NCI-H526 (cell line): ENCODE measurements around the gene GPR89B.
"Not testable (repeated sequence)": the region's sequence is repeated elsewhere in the genome, so short reads cannot be mapped to it uniquely, and the experiment has no call there.

Source experiments
- DNase-seq, 2 experiments: peaks; one replicate each; lab custom pipeline; 2025; lab: John Stamatoyannopoulos, UW

The GPR89B gene

DNA sequence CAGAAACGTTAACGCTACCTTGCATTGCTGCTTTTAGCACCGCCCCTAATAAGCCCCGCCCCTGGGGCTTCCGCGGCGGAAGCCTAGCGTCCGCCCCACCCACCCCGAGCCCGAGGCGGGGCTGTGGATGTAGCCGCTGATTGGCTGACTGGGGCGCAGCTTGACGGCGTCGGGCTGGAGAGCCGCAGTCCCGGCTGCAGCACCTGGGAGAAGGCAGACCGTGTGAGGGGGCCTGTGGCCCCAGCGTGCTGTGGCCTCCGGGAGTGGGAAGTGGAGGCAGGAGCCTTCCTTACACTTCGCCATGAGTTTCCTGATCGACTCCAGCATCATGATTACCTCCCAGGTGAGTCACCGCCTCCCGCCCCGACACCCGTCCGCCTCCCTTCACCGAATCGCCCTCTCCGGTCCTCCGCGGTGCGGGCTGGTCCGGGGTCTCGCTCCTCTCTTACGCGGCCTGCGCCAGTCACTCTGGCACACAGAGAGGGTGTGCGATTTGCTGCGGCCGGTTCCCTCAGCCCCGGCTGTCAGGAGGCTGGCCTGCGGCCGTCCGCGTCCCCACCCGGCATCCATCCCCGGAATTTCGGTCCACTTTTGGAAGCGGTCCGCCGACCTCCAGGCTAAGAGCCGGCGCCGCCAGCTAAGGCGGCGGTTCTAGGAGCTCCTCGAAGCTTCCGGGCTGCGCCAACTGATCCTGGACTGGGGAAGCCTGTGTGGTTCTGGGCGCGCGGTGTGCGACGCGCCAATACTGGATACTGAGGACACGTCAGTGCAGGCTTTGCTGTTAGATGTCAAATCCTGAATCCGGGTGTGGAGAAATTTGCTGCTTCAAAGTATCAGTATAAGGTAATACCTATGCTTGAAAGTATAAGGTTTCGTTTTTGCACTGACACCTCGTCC, at the start of gene GPR89B:
GPR89B (plus strand) TSS at position 185 of the 897 bp plus-strand sequence; CDS start at position 302, 117 bp downstream.
- peak; percentile 95 to 99 for DNase-seq

DNA sequence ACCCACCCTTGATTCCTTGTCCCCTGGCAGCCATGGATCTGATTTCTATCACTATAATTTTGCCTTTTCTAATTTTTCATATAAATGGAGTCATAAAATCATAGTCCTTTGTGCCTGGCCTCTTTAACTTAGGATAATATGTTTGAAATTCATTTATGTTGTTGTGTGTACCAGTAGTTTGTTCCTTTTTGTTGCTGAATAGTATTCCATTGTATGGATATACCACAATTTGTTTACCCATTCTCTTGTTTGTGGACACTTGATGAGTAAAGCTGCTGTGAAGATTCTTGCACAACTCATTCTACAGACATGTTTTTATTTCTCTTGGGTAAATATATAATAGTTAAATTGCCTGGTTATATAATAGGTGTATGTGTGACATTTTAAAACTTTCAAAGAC, 48.3 kb upstream of the GPR89B start:
- DNase-seq = no peak

DNA sequence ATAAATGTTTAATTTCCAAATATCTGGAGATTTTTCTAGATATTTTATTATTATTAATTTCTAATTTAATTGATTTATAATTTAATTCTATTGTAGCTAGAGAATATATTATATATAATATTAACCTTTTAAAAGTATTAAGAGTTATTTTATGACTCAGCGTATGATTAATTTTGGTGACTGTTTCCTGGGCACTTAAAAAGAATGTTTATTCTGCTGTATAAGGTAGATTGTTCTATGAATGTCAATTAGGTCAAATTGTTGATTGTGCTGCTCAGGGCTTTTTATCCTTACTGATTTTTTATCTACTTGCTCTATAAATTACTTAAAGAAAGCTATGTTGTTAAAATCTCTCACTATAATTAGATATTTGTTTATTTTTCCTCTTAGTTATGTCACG, 45.7 kb upstream of the GPR89B start:
- no peak for DNase-seq

DNA sequence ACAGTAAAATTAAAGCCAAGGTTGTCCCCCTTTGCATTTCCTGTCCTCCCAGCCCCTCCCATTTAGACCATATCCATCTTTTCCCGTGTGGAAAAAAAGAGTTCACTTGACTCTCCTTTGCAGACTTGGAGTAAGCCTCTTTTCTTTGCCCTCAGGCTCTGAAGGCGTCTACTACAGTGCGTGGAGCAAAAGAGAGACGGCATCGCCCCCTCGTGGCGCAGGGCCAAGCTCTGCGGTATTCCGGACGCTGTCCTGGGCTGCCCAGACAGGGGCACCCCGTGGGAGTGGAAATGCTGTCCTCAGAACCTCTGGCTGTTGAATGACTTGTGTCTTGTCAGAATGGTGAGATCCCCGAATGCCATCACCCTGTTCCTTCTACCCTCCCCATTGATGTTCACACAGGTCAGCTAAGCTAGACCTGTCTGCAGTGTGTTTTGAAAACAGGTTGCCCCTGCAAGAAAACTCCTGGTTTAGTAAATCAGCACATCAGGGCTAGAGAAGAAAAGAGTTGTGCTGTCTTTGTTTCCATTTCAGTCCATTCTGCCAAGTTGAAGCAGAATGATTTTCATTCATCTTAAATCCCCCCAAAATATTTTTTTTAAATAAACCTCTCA, 37.9 kb upstream of the GPR89B start:
- peak; percentile 82 to 99 for DNase-seq

DNA sequence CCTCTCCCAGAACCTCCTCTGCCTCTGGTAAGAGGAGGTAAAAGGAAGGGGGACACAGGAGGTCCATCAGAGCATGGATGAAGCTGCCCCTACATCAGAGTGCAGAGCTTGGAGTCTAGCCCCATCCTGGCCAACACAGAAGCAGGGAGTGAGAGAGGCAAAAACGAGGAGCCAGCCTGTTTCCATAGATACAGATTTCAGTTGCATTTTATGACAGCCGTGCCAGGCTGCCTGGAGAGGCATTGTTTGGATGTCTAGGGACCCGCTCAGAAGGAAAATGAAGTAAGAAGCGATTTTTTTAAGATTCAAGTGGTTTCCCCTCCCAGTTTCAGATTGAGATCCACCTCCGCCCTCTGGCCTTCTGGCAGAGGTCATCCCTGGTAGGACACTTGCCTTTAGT, 37.1 kb upstream of the GPR89B start:
- peak; percentile 40 to 59 for DNase-seq

DNA sequence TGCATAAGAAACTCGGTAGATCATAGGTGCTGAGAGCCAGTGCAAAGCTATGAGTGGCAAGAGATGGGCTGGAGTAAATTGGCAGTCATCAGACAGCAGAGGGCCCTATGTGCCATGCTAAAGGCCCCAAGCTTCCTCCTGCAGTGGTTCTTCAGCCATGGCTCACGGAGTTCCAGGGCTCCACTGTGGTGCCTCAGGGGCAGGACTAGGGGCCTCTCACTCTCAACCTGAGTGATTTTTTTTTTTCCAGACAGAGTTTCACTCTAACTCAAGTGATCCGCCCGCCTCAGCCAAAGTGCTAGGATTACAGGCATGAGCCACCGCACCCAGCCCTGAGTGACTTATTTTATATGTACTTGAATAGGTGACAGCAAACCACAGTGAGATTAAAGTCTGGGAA, 36.0 kb upstream of the GPR89B start:
- DNase-seq = peak; percentile 79

DNA sequence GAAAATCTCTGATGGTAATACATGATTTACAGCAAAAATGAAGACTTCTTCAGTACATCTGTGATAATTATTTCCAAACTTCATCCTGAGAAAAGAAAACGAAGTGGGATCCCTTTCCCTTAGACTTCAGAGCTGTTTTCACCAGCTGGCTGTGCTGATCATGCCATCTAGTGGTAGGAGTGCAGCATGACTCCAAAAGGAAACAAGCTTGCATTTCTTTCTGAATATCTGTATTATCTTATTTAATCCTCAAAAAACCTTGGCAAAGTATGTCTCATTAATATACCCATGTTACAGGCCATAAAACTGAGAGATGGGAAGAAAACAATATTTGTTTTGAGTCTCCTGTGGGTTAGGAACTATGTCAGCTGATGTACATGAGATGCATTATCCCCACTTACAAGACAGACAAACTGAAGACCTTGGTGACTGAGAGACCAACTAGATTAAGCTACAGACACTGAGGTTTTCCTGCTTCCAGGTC, 35.4 kb upstream of the GPR89B start:
- DNase-seq = peak; percentile 73 to 92

DNA sequence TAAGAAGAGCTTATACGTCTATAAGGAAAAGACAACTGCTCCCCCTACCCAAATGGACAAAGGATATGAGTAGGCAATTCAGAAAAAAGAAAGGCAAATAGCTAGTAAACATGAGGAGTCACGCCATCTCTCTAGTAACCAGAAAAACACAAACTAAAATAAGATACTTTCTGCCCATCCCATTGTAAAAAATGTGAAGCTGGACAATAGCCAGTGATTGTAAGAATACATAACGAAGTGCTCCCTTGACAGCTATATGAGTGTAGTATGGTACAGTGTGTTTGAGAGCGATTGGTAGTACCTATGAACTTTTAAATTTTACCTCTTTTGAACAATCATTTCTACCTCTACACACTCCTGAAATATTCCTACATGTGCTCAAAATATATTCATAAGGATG, 33.1 kb upstream of the GPR89B start:
- no peak for DNase-seq

DNA sequence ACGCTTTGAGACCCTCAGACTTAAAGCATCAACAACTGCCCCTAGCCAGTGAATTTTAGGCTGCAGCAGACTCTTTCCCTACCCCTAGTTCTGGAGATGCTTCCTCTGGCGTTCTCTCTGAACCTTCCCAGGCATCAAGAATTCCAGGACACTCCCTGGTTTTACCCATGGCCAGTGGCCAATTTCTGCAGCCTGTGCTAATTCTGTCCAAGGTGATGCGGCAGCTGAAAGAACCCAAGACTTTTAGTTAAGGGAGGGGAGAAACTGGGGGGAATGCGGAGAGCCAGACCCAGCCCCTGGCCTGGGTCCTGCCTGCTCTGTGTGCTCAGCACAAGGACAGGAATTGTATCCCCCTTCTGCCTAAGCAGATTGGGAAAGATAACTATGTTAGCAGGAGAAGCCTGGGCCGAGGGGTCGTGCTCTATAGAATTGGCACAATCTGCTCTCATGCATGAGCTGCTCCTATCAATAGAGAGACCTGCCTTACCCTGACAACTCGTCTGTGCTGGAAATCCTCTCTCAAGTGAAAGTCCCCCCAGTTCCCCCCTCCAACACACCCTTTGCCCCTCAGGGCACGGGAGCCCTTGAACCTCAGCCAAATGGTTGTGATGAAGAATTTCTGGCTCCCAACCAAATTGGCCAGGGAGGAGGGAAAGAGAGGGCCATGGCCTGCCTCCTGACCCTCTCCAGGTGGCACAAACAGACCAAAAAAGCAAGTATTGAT, 31.0 kb upstream of the GPR89B start:
- no peak for DNase-seq

DNA sequence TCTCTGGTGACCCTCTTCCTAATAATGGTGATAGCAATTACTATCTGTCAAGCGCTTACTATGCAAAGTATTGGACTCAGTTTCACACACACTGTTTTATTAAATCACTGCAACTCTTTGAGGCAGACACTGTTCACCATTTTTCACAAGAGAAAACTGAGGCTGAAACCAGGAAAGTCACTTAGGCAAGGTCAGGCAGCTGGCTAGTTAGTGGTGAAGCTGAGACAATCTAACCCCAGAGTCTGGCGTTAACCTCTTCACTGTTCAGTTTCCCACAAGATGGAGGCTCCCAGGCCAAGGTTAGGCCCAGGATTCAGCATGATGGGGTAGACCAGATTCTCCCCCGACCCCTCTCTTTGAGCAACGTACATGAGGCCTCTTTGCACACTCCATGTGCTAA, 30.4 kb upstream of the GPR89B start:
- no peak for DNase-seq

DNA sequence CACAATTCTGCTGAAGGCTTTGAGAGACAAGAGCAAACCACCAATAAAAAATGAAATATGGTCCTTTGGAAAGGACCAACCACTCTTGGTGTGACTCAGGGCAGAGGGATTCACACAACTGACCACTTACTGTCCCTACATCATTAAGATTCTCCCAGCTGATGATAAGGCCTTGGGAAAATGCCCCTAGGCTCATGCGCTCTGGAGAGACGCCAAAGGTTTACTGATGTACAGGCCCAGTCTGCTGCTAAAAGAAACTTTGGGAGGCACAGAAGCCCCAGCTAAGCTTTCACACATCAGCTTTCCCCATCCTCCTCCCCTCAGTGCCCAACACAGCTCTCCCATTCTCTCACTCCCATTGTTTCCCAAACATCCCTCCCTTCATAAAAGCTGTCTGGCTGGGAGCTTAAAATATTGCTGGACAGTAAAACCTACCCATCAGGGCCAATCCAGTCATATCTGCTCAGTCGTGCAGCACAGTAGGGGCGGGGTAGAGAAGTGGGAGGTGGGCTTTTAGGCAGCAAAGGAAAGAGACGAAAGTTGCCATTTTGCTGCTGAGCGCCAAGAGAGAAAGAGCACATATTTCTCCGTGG, 25.9 kb upstream of the GPR89B start, which contains the start of gene GJA8:
GJA8 (plus strand) TSS at position 543 of the 593 bp plus-strand sequence. CDS start 5,161 bp downstream, outside the sequence.
- no peak for DNase-seq

DNA sequence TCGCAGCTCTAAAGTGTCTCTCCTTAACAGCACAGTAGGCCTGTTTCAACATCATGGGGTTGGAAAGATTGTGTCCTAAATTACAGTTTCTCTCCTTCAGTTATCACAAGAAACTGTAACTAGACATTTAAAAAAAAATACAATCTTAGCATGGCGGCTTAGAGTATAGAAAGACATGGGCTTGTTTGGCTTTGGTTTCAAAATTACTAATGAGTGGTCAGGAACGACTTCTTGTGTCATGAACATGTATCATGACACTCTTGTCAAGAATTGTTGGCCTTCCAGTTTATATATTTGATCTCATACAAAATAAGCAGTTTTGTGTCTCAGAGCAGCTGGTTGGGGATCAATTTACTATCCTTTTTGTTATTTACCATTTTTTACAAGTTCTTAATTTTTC, 23.5 kb upstream of the GPR89B start:
- DNase-seq = no peak

DNA sequence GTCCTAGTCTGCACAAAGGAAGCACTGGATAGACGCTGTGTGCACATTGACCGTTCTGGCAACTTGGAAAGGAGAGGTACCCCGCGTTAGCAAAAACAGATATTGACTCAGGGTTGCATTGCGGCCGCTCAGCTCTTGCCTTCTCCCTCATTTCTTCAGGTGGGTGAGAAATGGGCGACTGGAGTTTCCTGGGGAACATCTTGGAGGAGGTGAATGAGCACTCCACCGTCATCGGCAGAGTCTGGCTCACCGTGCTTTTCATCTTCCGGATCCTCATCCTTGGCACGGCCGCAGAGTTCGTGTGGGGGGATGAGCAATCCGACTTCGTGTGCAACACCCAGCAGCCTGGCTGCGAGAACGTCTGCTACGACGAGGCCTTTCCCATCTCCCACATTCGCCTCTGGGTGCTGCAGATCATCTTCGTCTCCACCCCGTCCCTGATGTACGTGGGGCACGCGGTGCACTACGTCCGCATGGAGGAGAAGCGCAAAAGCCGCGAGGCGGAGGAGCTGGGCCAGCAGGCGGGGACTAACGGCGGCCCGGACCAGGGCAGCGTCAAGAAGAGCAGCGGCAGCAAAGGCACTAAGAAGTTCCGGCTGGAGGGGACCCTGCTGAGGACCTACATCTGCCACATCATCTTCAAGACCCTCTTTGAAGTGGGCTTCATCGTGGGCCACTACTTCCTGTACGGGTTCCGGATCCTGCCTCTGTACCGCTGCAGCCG, 20.3 kb upstream of the GPR89B start:
- DNase-seq = no peak

DNA sequence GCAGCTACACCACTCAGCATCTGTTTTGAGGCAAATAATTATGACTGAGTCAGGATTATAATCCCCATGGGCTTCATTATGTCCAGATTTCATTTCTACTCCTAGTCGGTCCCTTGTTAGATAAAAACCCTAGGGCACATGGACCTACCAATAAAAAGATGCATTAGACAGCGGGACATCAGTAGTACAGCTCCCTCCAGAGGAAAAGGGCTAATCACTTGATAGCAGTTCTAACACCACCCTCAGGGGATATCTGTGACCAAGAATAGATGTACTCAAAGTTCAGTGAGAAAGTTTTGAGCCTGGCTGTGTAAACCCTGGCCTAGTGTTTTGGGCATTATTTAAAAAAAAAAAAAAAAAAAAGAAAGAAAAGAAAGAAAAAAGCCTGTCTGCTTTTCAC, 15.7 kb upstream of the GPR89B start:
- no peak for DNase-seq

DNA sequence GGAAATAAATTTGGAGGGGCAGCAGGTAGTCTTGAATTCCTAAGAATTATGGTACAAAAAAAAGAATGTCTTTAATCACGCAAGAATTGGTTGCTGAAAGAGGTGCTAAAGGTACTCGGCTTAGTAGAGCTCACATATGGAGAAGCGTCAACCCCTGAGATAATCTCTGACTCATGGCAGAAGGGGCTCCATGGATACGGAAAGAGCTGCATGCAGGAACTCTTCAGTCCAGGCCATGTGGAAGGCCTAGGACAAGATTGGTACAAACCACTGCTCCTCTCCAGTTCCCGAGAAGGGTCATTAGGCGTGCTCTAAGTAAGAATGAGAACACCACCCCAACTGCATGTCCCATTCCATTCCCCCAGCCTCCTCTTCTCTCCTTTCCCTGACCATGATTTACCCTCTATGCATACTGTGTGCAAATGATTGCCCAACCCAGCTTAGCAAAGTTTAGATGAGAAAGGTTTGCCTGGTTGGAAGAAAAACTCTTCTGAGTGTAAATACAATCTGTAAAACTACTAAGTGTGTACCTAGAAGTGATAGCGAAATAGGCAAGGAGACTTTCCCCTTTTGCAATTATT, 14.8 kb upstream of the GPR89B start:
- DNase-seq = no peak

DNA sequence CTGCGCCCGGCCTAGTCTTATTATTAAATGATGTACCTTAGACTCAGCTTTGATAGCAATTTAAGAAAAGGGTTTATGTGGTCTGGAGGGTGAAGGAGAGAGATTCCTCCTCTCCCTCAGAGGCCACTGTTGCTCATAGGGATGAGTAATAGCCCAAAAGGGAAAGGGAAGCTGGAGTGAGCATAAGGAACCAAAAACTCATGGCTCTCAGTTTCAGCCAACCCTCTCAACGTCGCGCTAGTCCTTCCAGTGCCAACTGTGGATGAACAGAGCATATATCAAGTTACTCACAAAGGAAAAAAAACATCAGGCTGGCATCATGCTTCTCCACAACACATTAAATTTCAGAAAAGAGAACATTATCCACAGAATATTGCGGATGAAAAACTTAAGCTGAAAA, 8.3 kb upstream of the GPR89B start:
- no peak for DNase-seq

DNA sequence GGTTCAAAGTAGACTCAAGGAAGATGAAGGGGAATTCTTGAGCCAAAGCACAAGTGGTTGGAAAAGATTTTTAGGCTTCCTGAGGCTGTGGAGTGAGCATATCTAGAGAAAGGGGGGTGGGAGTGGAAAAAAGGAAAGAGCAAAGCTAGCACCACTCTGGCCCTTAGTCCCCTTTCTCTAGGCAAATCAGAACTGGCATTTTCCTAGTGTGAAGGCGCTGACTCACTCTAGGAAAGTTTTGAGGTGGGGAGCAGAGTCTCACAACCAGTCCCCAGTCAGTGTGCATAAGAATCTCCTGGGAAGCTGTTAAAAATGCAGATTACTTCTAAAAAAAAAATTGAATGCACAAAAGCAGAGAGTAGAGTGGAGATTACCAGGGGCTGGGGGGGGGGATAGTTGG, 3.4 kb upstream of the GPR89B start:
- DNase-seq = no peak

DNA sequence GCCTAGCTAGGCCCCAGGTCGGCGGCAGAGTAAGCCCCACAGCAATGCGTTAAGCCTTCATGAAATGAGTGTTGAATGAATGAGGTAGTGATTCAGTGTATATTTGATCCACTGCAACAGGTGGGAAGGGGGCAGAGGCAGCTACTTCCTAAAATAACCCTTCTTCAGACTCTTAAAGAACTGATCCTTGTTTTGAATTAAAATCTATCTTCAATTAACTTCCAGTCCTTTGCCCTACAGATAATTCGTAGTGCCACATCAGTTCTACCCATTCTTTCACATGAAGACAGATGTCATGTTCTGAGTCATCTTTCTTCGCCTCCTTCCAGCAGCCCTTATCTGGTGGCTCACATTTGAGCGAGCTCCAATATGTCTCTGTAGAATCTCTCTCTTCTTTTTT, 1.0 kb upstream of the GPR89B start:
- DNase-seq = not testable (repeated sequence)

DNA sequence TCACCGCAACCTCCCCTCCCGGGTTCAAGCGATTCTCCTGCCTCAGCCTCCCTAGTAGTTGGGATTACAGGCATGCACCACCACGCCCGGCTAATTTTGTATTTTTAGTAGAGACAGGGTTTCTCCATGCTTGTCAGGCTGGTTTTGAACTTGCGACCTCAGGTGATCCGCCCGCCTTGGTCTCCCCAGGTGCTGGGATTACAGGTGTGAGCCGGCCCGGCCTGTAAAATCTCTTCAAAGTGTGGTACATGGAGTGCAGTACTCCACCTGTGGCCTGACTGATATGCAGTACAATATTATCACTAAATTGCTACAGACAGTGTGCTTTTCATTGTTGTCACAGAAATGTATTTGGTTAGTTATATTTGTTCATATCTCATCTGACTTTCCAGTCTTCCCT, 531 bp upstream of the GPR89B start:
- not testable (repeated sequence) for DNase-seq

DNA sequence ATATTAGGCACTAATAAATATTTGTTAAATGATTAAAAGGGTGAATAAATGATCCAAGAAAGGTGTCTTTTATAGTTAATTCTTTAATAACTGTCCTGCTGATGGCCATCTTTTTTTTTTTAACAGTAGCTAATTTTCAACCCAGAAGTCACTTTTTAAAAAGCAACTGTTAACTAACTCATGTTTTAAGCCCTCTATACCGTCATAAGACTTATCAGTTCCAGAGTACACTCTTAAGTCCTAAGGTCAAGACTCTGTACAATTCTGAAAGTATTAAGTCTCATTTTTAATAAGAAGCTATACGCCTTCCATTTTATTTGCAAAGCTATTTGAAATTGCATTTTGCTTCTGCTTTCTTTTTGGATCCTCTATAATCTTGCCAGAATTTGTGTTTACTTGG, 2.9 kb downstream of the GPR89B start:
- DNase-seq = not testable (repeated sequence)

DNA sequence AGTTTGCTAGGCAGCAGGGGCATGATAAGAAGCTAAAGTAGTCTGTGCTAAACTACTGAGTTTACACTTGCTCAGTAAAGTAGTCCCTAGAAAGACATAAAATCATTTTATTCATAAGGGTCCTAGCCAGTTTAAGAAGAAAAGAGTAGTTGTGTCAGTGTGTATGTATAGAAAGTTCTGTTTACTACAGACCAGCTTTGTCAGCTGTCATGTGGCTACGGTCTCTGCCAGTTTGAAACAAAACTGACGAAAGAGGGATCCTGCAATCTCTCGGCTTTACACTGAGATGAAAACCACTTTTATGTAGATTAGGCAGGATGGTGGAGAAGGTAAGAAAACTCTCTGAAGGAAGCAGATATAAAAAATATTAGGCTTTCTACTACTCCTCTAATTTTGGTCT, 7.1 kb downstream of the GPR89B start:
- not testable (repeated sequence) for DNase-seq
